LNCaP clone FGC (cell line): ENCODE results near the gene TSTD1.

Source experiments
- DNase-seq: peaks from one replicate; pipeline ENCODE4 v3.0.0-alpha.2; 2011; ENCODE audit warnings: low read depth
- H3K4me3 ChIP-seq: 2 replicates; pipeline ENCODE4 v1.5.1; 2011; ENCODE audit warnings: mild to moderate bottlenecking, low read depth, low read length, control low read depth
- CTCF ChIP-seq: IDR thresholded peaks from 2 replicates; pipeline ENCODE4 v1.5.1; 2012; ENCODE audit warnings: mild to moderate bottlenecking; ENCODE audit not compliant: control insufficient read depth, insufficient read depth; ENCODE audit errors: extremely low read depth

TSTD1 gene

GRCh38 chr1:161038523-161039153, at the start of gene TSTD1:
TSTD1 (minus strand) TSS chr1:161038964; CDS start chr1:161038889, 75 bp downstream.
- no peak for TF ChIP-seq CTCF
- peak; percentile 40 for DNase-seq
- H3K4me3 ChIP-seq = peak within 1 kb of the TSS; percentile 93

- DNase-seq = no peak
- no peak for TF ChIP-seq CTCF
Measured at GRCh38 chr1:161086457-161086856, 47.7 kb upstream of the TSTD1 start.

GRCh38 chr1:161085165-161085564, 46.4 kb upstream of the TSTD1 start:
- no peak for TF ChIP-seq CTCF
- no peak overlapping the region for H3K4me3 ChIP-seq
- DNase-seq = no peak

More at GRCh38 chr1:161086457-161086856, 47.7 kb upstream of the TSTD1 start:
- H3K4me3 ChIP-seq = no peak overlapping the region

- no peak for TF ChIP-seq CTCF
- DNase-seq = no peak
- H3K4me3 ChIP-seq = no peak overlapping the region
Measured at GRCh38 chr1:161084597-161084988, 45.8 kb upstream of the TSTD1 start.

DNA sequence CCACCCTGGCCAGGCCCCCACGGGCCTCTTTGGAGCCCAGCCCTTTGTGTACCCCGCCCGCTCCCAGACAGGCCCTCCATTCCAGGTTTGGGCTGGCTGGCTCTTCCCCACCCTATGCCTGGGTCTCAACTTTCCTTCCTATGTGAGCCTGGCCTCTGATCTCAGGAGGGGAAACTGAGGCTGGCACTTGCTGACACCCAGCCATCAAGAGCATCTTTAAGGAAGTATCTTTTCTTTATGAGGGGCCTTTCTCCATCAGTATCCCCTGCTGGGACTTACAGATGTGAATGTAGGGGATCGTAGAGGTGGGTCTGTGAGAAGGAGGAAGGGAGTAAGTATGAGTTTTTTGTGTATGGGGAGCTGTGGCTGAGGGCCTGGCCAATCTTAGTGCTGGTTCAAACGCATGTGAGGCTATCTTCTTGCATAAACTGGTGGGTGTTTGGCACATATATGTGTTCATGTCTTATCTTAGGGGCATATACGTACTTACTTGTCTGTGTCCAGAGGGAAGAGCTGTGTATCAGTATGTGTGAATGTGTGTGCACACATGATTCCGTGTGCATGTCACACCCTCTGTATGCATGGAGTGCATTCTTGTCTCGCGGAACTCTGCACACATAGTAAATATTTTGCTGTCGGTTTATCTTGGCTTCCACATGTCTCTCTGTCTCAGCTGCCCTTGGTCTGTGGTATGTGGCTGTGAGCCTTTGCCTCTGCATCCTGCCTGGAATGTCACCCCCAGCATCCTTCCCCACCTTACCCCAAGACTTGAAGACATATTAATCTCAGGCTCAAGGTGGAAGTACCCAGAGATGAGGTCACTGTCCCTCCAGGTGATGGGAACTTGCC, 45.2 kb upstream of the TSTD1 start:
- DNase-seq = peak; percentile 23
- TF ChIP-seq CTCF = no peak
- no peak overlapping the region; the same call in 1 of the 2 replicates for H3K4me3 ChIP-seq

GRCh38 chr1:161082996-161083747, 44.4 kb upstream of the TSTD1 start:
- DNase-seq = peak; percentile 69
- no peak for TF ChIP-seq CTCF
- peak overlapping the region; percentile 24 for H3K4me3 ChIP-seq
